Neuronal stem cell (in vitro differentiated cells): ENCODE measurements around the gene DXO.
A peak's percentile ranks its signal among the peaks of the same experiment; 100 is the strongest.
"Not testable (repeated sequence)": the region's sequence is repeated elsewhere in the genome, so short reads cannot be mapped to it uniquely, and the experiment has no call there.

Experiments used
- DNase-seq: peaks from one replicate; pipeline ENCODE4 v3.0.0-alpha.2; 2013; ENCODE audit warnings: low spot score
- H2AFZ ChIP-seq: one replicate; pipeline ENCODE4 v1.6.1; 2013; ENCODE audit warnings: mild to moderate bottlenecking, low read length, inconsistent platforms
- H2AK5ac ChIP-seq: 2 replicates; pipeline ENCODE4 v1.6.1; 2013; ENCODE audit warnings: low read depth, mild to moderate bottlenecking, inconsistent platforms, low read length, moderate library complexity, mixed read lengths
- H2BK120ac ChIP-seq: 2 replicates; pipeline ENCODE4 v1.6.1; 2013; ENCODE audit warnings: low read depth, mild to moderate bottlenecking, inconsistent platforms, low read length, moderate library complexity, mixed read lengths
- H2BK12ac ChIP-seq: one replicate; pipeline ENCODE4 v1.6.1; 2013; ENCODE audit warnings: low read length, inconsistent platforms
- H2BK15ac ChIP-seq: 2 replicates; pipeline ENCODE4 v1.6.1; 2013; ENCODE audit warnings: mild to moderate bottlenecking, low read length, inconsistent platforms, mixed read lengths
- H2BK5ac ChIP-seq: one replicate; pipeline ENCODE4 v1.6.1; 2013; ENCODE audit warnings: inconsistent platforms, mild to moderate bottlenecking, low read length, moderate library complexity
- H3K14ac ChIP-seq: one replicate; pipeline ENCODE4 v1.6.1; 2013; ENCODE audit warnings: low read length, inconsistent platforms
- H3K18ac ChIP-seq: 2 replicates; pipeline ENCODE4 v1.6.1; 2013; ENCODE audit warnings: low read length, inconsistent platforms
- H3K23ac ChIP-seq: 2 replicates; pipeline ENCODE4 v1.6.1; 2013; ENCODE audit warnings: low read depth, mild to moderate bottlenecking, mixed read lengths, low read length, inconsistent platforms; ENCODE audit not compliant: poor library complexity
- H3K27ac ChIP-seq: replicated peaks from 3 replicates; pipeline ENCODE4 v1.5.1; 2013; ENCODE audit warnings: low read length, inconsistent platforms
- H3K27me3 ChIP-seq, 3 experiments: 2 replicates each; pipeline ENCODE4 v1.6.1; 2013; ENCODE audit warnings: low read length in 3 of 3, mild to moderate bottlenecking in 2 of 3, inconsistent platforms in 1 of 3, low read depth in 1 of 3, mixed read lengths in 1 of 3, moderate library complexity in 1 of 3; ENCODE audit not compliant: control insufficient read depth in 3 of 3, insufficient read depth in 3 of 3
- H3K36me3 ChIP-seq, 2 donors: replicated peaks in 1 of 2; 2 replicates each; pipeline ENCODE4 v1.6.1; 2013; ENCODE audit warnings: low read length in 2 of 2; ENCODE audit not compliant: control insufficient read depth in 2 of 2, insufficient read depth in 2 of 2
- H3K4ac ChIP-seq: 2 replicates; pipeline ENCODE4 v1.6.1; 2013; ENCODE audit warnings: inconsistent platforms, mild to moderate bottlenecking, low read length, moderate library complexity
- H3K4me1 ChIP-seq, 2 donors: 1 replicate in 1 of 2; 2 replicates in 1 of 2; pipeline ENCODE4 v1.6.1; 2013; ENCODE audit warnings: low read length in 2 of 2, low read depth in 1 of 2; ENCODE audit not compliant: control insufficient read depth in 2 of 2, insufficient read depth in 1 of 2
- H3K4me2 ChIP-seq: one replicate; pipeline ENCODE4 v1.6.1; 2013; ENCODE audit warnings: mild to moderate bottlenecking, low read length, inconsistent platforms; ENCODE audit not compliant: insufficient read depth, poor library complexity, severe bottlenecking
- H3K4me3 ChIP-seq, 2 donors: 2 replicates each; pipeline ENCODE4 v1.5.1; 2013; ENCODE audit warnings: low read length in 2 of 2, mild to moderate bottlenecking in 2 of 2, inconsistent platforms in 1 of 2, moderate library complexity in 1 of 2
- H3K79me1 ChIP-seq: one replicate; pipeline ENCODE4 v1.6.1; 2013; ENCODE audit warnings: low read depth, mild to moderate bottlenecking, inconsistent platforms, low read length, moderate library complexity
- H3K9ac ChIP-seq: one replicate; pipeline ENCODE4 v1.6.1; 2013; ENCODE audit warnings: mild to moderate bottlenecking, low read depth, low read length, inconsistent platforms; ENCODE audit not compliant: poor library complexity
- H3K9me3 ChIP-seq, 2 donors: replicated peaks in 1 of 2; 2 replicates each; pipeline versions ENCODE3 to v1.6.1; 2013; ENCODE audit warnings: low read length in 2 of 2, mild to moderate bottlenecking in 2 of 2, inconsistent platforms in 1 of 2, low read depth in 1 of 2, mixed read lengths in 1 of 2, moderate library complexity in 1 of 2; ENCODE audit not compliant: control insufficient read depth in 2 of 2, insufficient read depth in 1 of 2
- H4K8ac ChIP-seq: one replicate; pipeline ENCODE4 v1.6.1; 2013; ENCODE audit warnings: low read depth, mild to moderate bottlenecking, inconsistent platforms, low read length, moderate library complexity
- H4K91ac ChIP-seq: one replicate; pipeline ENCODE4 v1.6.1; 2013; ENCODE audit warnings: low read length, low read depth, mild to moderate bottlenecking, inconsistent platforms; ENCODE audit not compliant: poor library complexity
- WGBS, 2 donors: extraction: QIAGEN DNeasy Blood & Tissue Kit; methylation state at CpG; one replicate each; pipeline ENCODE4 v1.1.7; 2013; ENCODE audit warnings: missing lambda C conversion rate in 2 of 2, mixed read lengths in 1 of 2; ENCODE audit not compliant: insufficient read length in 2 of 2, insufficient replicate concordance in 1 of 2; ENCODE audit errors: extremely low coverage in 2 of 2; 5-methylcytosine and 5-hydroxymethylcytosine counted together

DXO gene

GRCh38 chr6:31932137-31932536 is 39.8 kb downstream of the DXO start:
- H2BK12ac ChIP-seq, H3K18ac ChIP-seq, H2AFZ ChIP-seq, H4K8ac ChIP-seq, H3K4me1 ChIP-seq, H3K9ac ChIP-seq, H3K36me3 ChIP-seq, H4K91ac ChIP-seq, H2AK5ac ChIP-seq, H3K4me3 ChIP-seq, H3K4me2 ChIP-seq, H3K14ac ChIP-seq, H3K27ac ChIP-seq, H3K4ac ChIP-seq, H3K79me1 ChIP-seq, H3K27me3 ChIP-seq, H2BK5ac ChIP-seq, H3K23ac ChIP-seq, DNase-seq, H3K9me3 ChIP-seq, H2BK120ac ChIP-seq, H2BK15ac ChIP-seq: not testable (repeated sequence)
- no CpG with 5 or more reads among the region's 32 CpGs for WGBS, 2 donors

GRCh38 chr6:31930962-31931361 is 41.0 kb downstream of the DXO start:
- H3K18ac ChIP-seq = no peak overlapping the region
- no peak overlapping the region for H2BK120ac ChIP-seq
- DNase-seq = no peak
- no peak overlapping the region for H3K4me3 ChIP-seq
- H4K91ac ChIP-seq = no peak overlapping the region
- peaks cover 2 to 7% of the 10 kb centered on the region in 2 donors for H3K9me3 ChIP-seq
- H3K4ac ChIP-seq = no peak overlapping the region
- H2AK5ac ChIP-seq = no peak overlapping the region
- no peak overlapping the region for H4K8ac ChIP-seq
- no peak overlapping the region for H3K14ac ChIP-seq
- H2BK5ac ChIP-seq = no peak overlapping the region
- H3K9ac ChIP-seq = no peak overlapping the region
- no peak overlapping the region for H2BK12ac ChIP-seq
- H3K4me1 ChIP-seq = peaks cover 0 to 2% of the 10 kb centered on the region in 2 donors
- no peak overlapping the region for H3K23ac ChIP-seq
- WGBS, 2 donors = no CpG with 5 or more reads among the region's 1 CpG
- H2BK15ac ChIP-seq = no peak overlapping the region
- H3K79me1 ChIP-seq = no peaks in the 10 kb centered on the region
- H3K36me3 ChIP-seq = no peaks in the 10 kb centered on the region
- H3K4me2 ChIP-seq = no peak overlapping the region
- peaks cover 0 to 4% (median 0%) of the 10 kb centered on the region in 3 experiments for H3K27me3 ChIP-seq
- no peak overlapping the region for H2AFZ ChIP-seq
- H3K27ac ChIP-seq = no peak overlapping the region

- Histone ChIP-seq H3K79me1 (no peaks in the 10 kb centered on the region), H4K91ac (no peak overlapping the region), H3K27ac (no peak overlapping the region), H3K4ac (no peak overlapping the region), H2BK15ac (no peak overlapping the region), H3K4me1 (peaks cover 0 to 2% of the 10 kb centered on the region in 2 donors), H2AFZ (no peak overlapping the region), H2BK12ac (no peak overlapping the region), H2BK120ac (no peak overlapping the region), H3K23ac (no peak overlapping the region), H3K4me3 (no peak overlapping the region), H3K14ac (no peak overlapping the region), H2AK5ac (peak overlapping the region; percentile 41), H3K4me2 (no peak overlapping the region), H3K36me3 (no peaks in the 10 kb centered on the region), H3K18ac (no peak overlapping the region), H3K27me3 (peaks cover 0 to 8% (median 0%) of the 10 kb centered on the region in 3 experiments), H4K8ac (no peak overlapping the region), H3K9ac (peak overlapping the region; percentile 32), H3K9me3 (peaks cover 5 to 6% of the 10 kb centered on the region in 2 donors), H2BK5ac (no peak overlapping the region)
- no CpG with 5 or more reads among the region's 9 CpGs for WGBS, 2 donors
- no peak for DNase-seq
Measured at GRCh38 chr6:31928672-31928939, 43.3 kb downstream of the DXO start.

GRCh38 chr6:31927863-31928671 is 43.9 kb downstream of the DXO start:
- DNase-seq = no peak
- Histone ChIP-seq H2BK15ac (no peak overlapping the region), H3K18ac (no peak overlapping the region), H3K27ac (no peak overlapping the region), H4K91ac (no peak overlapping the region), H2AK5ac (no peak overlapping the region), H3K27me3 (peaks cover 0 to 8% (median 0%) of the 10 kb centered on the region in 3 experiments), H2BK120ac (no peak overlapping the region), H2BK5ac (no peak overlapping the region), H3K9me3 (peaks cover 5% of the 10 kb centered on the region in 2 donors), H4K8ac (no peak overlapping the region), H3K9ac (no peak overlapping the region), H2BK12ac (no peak overlapping the region), H3K4me2 (no peak overlapping the region), H3K23ac (no peak overlapping the region), H3K4ac (no peak overlapping the region), H3K79me1 (no peaks in the 10 kb centered on the region), H3K36me3 (no peaks in the 10 kb centered on the region), H3K14ac (no peak overlapping the region), H2AFZ (peak overlapping the region; percentile 74), H3K4me3 (no peak overlapping the region), H3K4me1 (peaks cover 0 to 2% of the 10 kb centered on the region in 2 donors)
- no CpG with 5 or more reads among the region's 11 CpGs for WGBS, 2 donors
